K562 (cell line): Measurements from ENCODE around the gene SHC1. TPM values are rescaled to one million over a fixed set of nuclear protein-coding genes. Genes with fewer than 3 reads are reported as not detected.

Source experiments
- ATF7 ChIP-seq: fragments of 450-650 bp; IDR thresholded peaks from 2 replicates; pipeline ENCODE4 v1.7.1; 2014; ENCODE audit warnings: mild to moderate bottlenecking, moderate library complexity
- ESRRB ChIP-seq: fragments of 250-450 bp; sonication (Bioruptor Pico); IDR thresholded peaks from 2 replicates; pipeline ENCODE4 v1.5.0; 2020; ENCODE audit warnings: mild to moderate bottlenecking, moderate library complexity, borderline replicate concordance
- HMGXB4 ChIP-seq: sonication (generic); formaldehyde crosslinking; IDR thresholded peaks from 2 replicates; pipeline ENCODE4 v1.8.1; 2023; ENCODE audit warnings: mild to moderate bottlenecking, missing genetic modification reagents
- HNRNPH1 ChIP-seq: fragments of 200-400 bp; formaldehyde crosslinking; optimal IDR thresholded peaks from 2 replicates; pipeline ENCODE3; 2017; ENCODE audit warnings: low read depth, mild to moderate bottlenecking, low read length, moderate library complexity
- NR4A1 ChIP-seq, 2 experiments: fragments of 250-450 bp in 1 of 2; fragments of 450-650 bp in 1 of 2; sonication (Bioruptor Pico) in 1 of 2; IDR thresholded peaks; 2 replicates each; pipeline versions ENCODE4 v1.4.0 to v1.6.1; 2016 to 2020; ENCODE audit warnings: mild to moderate bottlenecking in 2 of 2, missing compliant biosample characterization in 1 of 2, missing genetic modification characterization in 1 of 2, moderate library complexity in 1 of 2
- POLR2AphosphoS5 ChIP-seq: IDR thresholded peaks from 2 replicates; pipeline ENCODE4 v1.6.1; 2011; ENCODE audit warnings: mild to moderate bottlenecking, low read depth, low read length, moderate library complexity; ENCODE audit not compliant: control insufficient read depth, insufficient read depth
- POLR2G ChIP-seq: fragments of 200-400 bp; formaldehyde crosslinking; IDR thresholded peaks from 2 replicates; pipeline ENCODE4 v1.6.1; 2017; ENCODE audit warnings: low read depth, mild to moderate bottlenecking, antibody characterized with exemption, low read length, moderate library complexity
- RB1 ChIP-seq: fragments of 450-650 bp; IDR thresholded peaks from 2 replicates; pipeline ENCODE4 v1.6.1; 2017; ENCODE audit warnings: low read depth, mild to moderate bottlenecking
- RBFOX2 ChIP-seq: fragments of 200-400 bp; formaldehyde crosslinking; IDR thresholded peaks from 2 replicates; pipeline ENCODE4 v1.6.1; 2017; ENCODE audit warnings: low read depth, mild to moderate bottlenecking, low read length, moderate library complexity
- SMC3 ChIP-seq: conservative IDR thresholded peaks from 2 replicates; pipeline ENCODE4 v1.6.1; 2011; ENCODE audit warnings: low read depth, low read length, improper control_type of control experiment; ENCODE audit not compliant: insufficient read depth
- SP2 ChIP-seq: IDR thresholded peaks from 2 replicates; pipeline ENCODE4 v1.6.1; 2011; ENCODE audit warnings: mild to moderate bottlenecking, low read depth, low read length, moderate library complexity; ENCODE audit not compliant: poor library complexity, severe bottlenecking; ENCODE audit errors: extremely low read depth
- ZNF175 ChIP-seq: fragments of 200-800 bp; sonication (Bioruptor generic); IDR thresholded peaks from 2 replicates; pipeline ENCODE4 v1.6.1; 2016; ENCODE audit warnings: low read depth, mild to moderate bottlenecking, missing genetic modification characterization, missing compliant biosample characterization
- ZNF707 ChIP-seq: fragments of 250-450 bp; sonication (Bioruptor Pico); conservative IDR thresholded peaks from 2 replicates; pipeline ENCODE4 v1.8.0; 2022; ENCODE audit warnings: inconsistent platforms, mild to moderate bottlenecking, moderate library complexity
- polyA plus RNA-seq, 8 experiments: library from polyadenylated mRNA; depleted of rRNA in 4 of 8; stranded (reverse) in 5 of 8; unstranded in 3 of 8; fragments of >200 nt; fragmentation: Nextera tagmentation in 2 of 8; fragmentation: Illumina TruSeq in 1 of 8; extraction: Ambion mirVana in 2 of 8; extraction: Trizol in 1 of 8; gene quantifications; 2 replicates each; pipeline versions ENCODE4 v1.2.1 to v1.2.3, GENCODE V29; 2011 to 2014; ENCODE audit warnings: inconsistent platforms in 1 of 8, missing spikeins in 1 of 8
- total RNA-seq, 7 experiments: library from RNA; depleted of rRNA in 6 of 7; stranded (reverse); fragments of >200 nt in 6 of 7; fragmentation: Illumina TruSeq in 2 of 7; extraction: Trizol in 2 of 7; gene quantifications; 2 replicates each; pipeline versions ENCODE4 v1.2.1 to v1.2.3, GENCODE V29; 2011 to 2021; ENCODE audit warnings: low replicate concordance in 1 of 7
- TF ChIP-seq, protein P1 (sequence below): sonication (generic); formaldehyde crosslinking; IDR thresholded peaks from 2 replicates; pipeline ENCODE4 v1.9.0; 2022; ENCODE audit warnings: mild to moderate bottlenecking, missing genetic modification reagents

Gene SHC1
- total and polyA plus RNA-seq, 9 of the 15 experiments (the other 6 are each of a cell fraction or from before 2014, with no cell fraction given) = 4.1 to 113 (median 51.9) TPM

DNA sequence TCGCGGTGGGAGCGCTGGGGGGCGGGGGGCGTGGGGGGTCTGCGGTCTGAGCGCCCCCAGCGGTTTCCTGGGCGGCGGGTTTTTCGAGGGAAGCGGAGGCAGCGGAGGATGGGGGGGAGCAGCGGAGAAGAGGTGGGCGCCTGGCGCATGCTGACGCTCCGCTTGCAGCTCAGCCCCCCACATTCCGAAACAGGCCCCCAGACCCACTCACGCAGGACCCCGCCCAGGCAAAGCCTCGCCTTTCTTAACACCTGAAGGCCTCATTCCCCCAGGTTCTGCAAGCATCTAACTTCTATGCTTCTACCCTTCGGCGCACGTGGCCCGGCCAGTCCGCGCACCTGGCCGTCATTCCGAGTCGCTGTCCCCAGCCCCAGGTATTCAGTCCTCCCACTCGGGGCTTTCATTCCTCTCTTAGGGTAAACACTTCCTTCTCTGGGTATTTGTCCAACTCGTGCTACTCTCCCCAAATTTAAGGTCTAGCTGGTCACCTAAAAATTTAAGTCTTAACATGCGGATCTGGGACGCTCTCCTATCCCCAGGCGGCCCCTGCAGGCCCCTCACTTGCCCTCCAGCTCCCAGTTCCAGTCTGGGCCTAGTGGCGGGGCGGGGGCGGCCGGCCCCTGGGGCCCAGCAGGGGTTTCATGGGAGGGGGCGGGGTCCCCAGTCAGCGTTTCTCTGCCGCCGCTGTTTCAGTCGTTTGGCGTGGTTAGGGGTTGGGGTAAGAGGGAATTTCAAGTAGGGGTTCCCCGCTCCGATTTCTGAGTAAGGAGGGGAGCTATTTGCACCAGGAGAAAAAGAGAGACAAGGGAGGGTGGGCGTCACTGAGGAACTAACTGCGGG, 29.2 kb upstream of the SHC1 start (continued):
- TF ChIP-seq POLR2G (peak; percentile 65), POLR2AphosphoS5 (no peak; the same call in 1 of the 2 replicates), SMC3 (no peak), SP2 (no peak), HMGXB4 (no peak), ZNF707 (CRISPR knock-in tag) (no peak), ESRRB (0 out of 2 replicates have a peak, but pooled peaks have one; percentile 19), HNRNPH1 (no peak), ATF7 (peak; percentile 37; the same call in 1 of the 2 replicates), RBFOX2 (peak; percentile 81), RB1 (no peak), ZNF175 (CRISPR knock-in tag) (no peak), NR4A1 (CRISPR knock-in tag; IDR thresholded peaks at IDR 0.05) (no peak), NR4A1 (tag; IDR thresholded peaks at IDR 0.05) (peak; percentile 51)
- TF ChIP-seq, protein P1, sequence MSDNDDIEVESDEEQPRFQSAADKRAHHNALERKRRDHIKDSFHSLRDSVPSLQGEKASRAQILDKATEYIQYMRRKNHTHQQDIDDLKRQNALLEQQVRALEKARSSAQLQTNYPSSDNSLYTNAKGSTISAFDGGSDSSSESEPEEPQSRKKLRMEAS (CRISPR knock-in tag) = peak; percentile 94
